Left colon (tissue), 2 donors: ENCODE data around the gene UGT1A10. TPM values are rescaled to one million over a fixed set of nuclear protein-coding genes. Genes with fewer than 3 reads are reported as not detected.
"Not testable (repeated sequence)": the region's sequence is repeated elsewhere in the genome, so short reads cannot be mapped to it uniquely, and the experiment has no call there.

ENCODE experiments used
- ATAC-seq: fragments of 200-7000 bp; cut with Tn5 transposase; one replicate; pipeline ENCODE4 v1.9.1; 2020; ENCODE audit warnings: mild to moderate bottlenecking, moderate library complexity
- DNase-seq, 2 donors: peaks; one replicate each; pipeline ENCODE4 v3.0.0-alpha.2; 2020
- intact Hi-C, 2 donors: fragments of 100-400 bp; cut with DNase I in 1 of 2; cut with micrococcal nuclease in 1 of 2; formaldehyde crosslinking; loops; one replicate each; pipeline versions ENCODE4 v1.11.2 to v1.14.0; 2022; cut with DNase I, micrococcal nuclease
- total RNA-seq, 2 donors: library from RNA; stranded (reverse); fragmentation: NEBNext Ultra II Directional; extraction: Animal tissue kit (Norgen Biotek cat#: 25700); gene quantifications; one replicate each; pipeline ENCODE4 v1.2.1, GENCODE V29; 2021
- donor health status: DM: no; HTN: no; CAD: no.
- donor health status: DM: yes; HTN: yes; CAD: no.

Gene UGT1A10
- total RNA-seq, 2 donors from 2014 or later = 84.8 to 112 TPM

DNA sequence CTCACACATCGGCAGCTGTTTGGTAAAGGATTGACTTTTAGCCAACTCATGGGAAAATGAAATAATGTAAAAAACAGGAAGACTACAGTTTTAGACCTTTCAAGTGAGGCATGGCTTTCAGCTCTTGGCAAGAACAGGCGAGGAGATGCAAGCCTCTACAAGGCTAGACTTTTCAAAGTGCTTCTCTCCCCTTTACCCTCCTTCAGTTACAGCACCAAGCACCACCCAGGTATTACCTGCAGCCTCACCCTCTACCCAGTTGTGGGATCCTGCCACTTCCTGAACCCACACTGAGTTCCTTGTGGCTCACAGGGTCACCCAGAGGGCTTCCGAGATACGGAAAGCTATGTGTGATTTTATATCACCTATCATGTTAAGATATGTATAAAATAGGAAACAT lies 14.7 kb downstream of the UGT1A10 start:
- ATAC-seq (peak; percentile 99), DNase-seq (peak; percentile 38 to 70)
- intact Hi-C loops = no loop called here

DNA sequence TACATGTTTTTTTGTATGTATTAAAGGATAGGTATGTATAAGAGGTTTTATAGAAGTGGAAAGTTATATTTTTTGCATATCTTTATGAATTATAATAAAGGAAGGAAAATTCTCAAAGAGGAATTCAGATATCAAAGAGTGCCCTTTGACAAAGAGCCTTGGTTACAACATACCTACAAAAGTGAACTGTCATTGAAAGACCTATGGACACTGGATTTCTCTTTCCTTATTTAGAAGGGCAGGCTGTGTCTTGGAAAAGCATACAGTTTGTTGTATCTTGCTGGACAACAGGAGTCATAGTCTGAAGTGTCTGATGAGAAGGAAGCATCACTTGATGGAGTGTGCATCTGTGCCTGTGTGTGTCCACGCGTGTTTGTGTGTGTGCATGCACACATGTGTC lies 15.2 kb downstream of the UGT1A10 start:
- intact Hi-C loops = no loop called here
- ATAC-seq = peak; percentile 72
- DNase-seq = no peak

DNA sequence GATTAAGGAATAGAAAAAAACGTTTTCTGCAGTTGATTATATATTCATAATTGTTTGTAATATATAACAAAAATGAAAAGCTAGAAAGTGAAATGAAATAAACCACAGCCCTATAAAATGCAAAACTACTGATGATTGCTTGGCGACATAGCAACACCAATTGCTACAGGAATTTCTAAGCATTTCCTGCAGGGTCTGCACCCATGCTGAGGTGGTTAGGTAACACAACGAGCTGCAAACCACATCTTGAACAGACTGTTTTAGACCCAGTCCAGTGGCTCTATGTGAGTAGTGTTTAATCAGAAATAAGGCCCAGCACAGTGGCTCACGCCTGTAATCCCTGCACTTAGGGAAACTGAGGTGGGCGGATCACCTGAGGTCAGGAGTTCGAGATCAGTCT lies 18.3 kb downstream of the UGT1A10 start:
- intact Hi-C loops = no loop called here
- no peak for DNase-seq
- no peak for ATAC-seq

DNA sequence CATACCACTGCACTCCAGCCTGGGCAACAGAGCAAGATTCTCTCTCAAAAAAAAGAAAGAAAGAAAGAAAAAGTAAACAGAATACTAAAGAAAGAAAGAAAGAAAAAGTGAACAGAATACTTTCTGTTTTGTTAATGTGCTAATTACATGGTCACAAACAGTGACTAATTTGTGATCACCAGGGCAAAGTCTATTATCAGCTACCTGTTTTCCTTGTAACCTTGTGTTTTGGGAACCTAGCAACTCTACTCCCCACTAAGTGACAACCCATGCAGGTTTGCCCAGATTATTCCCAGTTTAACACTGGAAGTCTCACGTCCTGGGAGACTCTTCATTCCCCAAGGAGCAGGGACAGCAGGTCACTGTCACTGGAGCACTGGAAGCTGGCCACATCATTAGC lies 18.8 kb downstream of the UGT1A10 start:
- ATAC-seq = no peak

DNA sequence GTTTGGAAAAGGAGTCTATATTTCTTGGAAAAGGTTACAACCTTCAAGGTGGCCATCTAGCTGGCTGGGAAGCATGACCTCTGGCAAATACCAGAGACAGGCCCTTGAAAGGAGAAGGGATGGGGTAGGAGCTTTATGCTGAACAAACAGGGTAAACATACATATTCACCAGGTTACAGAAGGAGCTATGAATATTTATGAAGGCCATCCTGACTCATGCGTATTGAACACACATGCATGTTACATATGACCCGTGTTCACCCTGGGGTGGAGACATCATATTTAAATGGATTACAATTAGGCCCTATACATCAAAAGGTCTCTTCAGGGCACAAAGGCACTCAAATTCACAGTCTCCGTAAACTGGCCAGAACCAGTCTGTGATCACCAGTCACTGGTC lies 19.7 kb downstream of the UGT1A10 start:
- DNase-seq, ATAC-seq, intact Hi-C loops: not testable (repeated sequence)

More for the DNA sequence above, 18.8 kb downstream of the UGT1A10 start:
- DNase-seq = no peak
- intact Hi-C loops = no loop called here

DNA sequence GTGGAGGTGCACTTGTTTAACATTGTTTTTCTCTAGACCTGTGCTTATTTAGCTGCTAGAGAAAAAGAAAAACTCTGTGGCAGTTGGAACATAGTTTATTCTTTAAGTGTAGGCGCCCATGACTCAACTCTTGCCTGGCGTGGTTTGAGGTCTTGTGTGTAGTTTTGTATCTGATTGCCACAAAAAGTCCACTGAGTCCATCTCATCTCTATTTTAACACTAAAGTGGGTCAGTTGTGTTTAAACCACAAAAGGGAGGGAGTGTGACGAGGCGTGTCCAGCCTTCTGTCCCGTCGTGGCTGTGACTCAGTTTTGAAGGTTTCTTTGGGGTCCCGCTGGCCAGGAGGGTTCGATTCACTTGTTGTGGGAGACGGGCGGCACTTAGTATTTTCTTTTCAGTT lies 20.2 kb downstream of the UGT1A10 start:
- no peak for DNase-seq
- intact Hi-C loops = no loop called here
- no peak for ATAC-seq

DNA sequence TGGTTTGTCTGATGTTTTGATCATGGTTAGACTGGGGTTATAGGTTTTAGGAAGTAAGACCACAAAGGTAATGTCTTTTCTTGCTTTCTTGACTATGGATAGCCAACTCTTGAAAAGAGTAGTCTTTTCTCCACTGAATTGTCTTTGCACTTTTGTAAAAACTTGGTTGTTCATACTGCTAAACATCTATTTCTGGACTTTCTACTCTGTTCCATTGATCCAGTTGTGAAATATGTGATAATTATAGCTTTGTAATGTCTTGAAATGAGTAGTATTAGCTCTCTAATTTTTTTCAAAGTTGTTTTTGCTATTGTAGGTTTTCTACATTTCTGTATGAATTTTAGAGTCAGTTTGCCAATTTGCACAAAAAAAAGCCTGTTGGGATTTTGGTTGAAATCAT lies 22.4 kb downstream of the UGT1A10 start:
- DNase-seq (no peak), ATAC-seq (no peak)
- intact Hi-C loops = no loop called here

DNA sequence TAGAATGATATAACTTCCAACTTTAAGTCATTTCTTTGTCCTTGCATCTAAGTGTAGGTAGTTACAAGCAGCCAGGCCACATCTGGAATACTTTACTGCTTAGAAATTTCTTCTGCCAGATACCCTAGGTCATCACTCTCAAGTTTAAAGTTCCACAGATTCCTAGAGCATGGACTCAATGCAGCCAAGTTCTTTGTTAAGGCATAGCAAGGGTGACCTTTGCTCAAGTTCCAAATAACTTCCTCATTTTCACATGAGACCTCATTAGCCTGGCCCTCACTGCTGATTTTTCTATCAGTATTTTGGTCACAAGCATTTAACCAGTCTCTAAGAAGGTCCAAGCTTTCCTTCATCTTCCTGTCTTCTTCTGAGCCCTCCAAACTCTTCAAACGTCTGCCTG lies 27.7 kb downstream of the UGT1A10 start:
- intact Hi-C loops = no loop called here
- peak; percentile 25 for ATAC-seq

DNA sequence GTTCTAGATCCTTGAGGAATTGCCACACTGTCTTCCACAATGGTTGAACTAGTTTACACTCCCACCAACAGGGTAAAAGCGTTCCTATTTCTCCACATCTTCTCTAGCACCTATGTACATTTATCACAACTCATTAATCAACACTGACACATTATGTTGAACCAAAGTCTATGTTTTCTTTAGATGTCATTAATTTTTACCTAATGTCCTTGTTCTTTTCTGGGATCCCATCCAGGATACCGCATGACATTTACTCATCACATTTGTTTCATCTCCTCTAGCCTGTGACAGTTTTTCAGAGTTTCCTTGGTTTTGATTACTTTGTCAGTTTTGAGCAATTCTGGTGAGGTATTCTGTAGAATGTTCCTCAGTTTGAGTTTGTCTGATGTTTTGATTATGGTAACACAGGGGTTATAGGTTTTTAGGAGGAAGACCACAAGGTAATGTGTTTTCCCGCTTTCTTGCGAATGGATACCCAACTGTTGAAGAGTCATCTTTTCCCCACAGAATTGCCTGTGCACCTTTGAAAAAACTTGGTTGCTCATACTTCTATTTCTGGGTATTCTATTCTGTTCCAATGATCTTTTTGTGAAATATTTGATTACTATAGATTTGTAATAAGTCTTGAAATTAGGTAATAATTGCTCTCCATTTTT lies 32.5 kb downstream of the UGT1A10 start:
- ATAC-seq = no peak
- DNase-seq = no peak
- intact Hi-C loops = no loop called here

More for the DNA sequence above, 27.7 kb downstream of the UGT1A10 start:
- no peak for DNase-seq

DNA sequence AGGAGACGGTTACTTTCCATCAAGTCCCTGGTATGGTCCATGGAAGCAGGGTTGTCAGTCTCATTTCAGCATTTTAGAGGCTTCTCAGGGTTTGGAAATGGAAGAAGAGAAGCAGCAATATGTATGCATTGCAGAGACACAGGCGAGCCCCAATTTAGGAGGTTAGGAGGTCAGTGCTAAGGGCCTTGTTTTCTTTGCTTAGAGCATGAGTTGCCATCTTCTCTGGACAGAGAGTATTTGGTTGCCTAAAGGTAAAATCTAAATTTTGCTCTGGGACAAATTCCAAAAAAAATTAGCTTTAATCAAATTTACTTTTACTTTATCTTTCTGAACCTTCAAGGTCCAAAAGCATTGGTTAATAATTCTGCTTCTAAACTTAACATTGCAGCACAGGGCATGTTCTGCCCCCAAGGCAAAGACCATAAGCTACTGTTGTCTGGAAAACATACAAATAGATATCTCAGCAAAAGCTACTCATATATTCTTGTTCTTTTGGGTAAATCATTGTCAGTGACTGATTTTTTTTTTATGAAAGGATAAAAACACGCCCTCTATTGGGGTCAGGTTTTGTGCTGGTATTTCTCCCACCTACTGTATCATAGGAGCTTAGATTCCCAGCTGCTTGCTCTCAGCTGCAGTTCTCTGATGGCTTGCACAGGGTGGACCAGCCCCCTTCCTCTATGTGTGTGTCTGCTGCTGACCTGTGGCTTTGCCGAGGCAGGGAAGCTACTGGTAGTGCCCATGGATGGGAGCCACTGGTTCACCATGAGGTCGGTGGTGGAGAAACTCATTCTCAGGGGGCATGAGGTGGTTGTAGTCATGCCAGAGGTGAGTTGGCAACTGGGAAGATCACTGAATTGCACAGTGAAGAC lies 35.3 kb downstream of the UGT1A10 start, which contains the start of gene UGT1A9:
UGT1A9 (plus strand) TSS at position 609 of the 872 bp plus-strand sequence; CDS start at position 646, 37 bp downstream.
- DNase-seq = no peak
- intact Hi-C loops = no loop called here
- ATAC-seq = no peak

DNA sequence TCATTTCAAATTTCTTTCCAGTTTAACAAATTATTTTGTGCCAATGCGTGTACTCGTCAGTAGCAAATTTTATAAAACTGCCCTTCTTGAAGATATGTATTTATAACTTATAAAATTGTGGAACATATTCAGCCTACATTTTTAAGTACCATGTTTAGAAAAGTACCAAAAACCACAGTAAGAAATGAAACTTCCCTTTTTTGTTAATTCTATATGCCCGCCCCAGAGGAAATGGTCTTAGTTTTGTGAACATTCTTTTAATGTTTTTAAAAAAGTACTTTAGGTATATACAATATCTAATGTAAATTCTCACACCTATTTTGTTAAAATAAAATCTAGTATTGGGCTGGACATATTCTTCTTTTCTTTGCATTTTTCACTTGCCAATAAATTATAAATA lies 36.6 kb downstream of the UGT1A10 start:
- intact Hi-C loops = no loop called here
- DNase-seq (no peak), ATAC-seq (no peak)

DNA sequence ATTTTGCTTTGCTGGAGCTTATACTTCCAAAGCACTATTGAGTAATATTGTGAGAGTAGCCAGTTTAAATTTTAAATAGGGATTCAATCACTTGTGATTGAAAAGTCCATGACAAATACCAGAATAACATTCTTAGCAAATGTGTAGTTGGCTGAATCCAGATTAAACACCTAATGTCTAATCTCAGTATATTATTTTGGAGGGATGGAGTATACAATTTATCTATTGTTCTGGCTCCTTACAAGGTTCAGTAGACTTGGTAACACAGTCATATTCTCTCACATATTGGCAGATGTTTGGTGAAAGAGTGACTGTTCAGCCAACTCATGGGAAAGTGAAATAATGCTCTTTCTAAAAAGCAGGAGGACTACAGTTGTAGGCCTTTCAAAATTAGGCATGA lies 37.6 kb downstream of the UGT1A10 start:
- ATAC-seq = no peak

DNA sequence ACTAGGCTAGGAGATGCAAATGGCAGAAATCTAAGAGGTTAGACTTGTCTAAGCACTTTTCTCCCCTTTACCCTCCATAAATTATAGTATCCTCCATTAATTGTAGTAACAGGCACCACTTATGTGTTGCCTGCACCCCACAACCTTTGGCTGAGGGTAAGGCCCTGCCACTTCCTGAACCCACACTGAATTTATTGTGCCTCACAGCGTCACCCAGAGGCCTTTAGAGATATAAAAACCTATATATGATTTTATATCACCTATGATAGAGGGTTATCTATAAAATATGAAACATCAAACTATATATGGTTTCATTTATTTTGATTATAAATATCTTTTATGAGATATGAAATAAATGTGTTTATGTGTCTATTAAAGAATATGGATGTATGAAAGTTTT lies 38.1 kb downstream of the UGT1A10 start:
- DNase-seq (no peak), ATAC-seq (no peak)
- intact Hi-C loops = no loop called here

More for the DNA sequence above, 37.6 kb downstream of the UGT1A10 start:
- intact Hi-C loops = no loop called here
- DNase-seq = no peak

DNA sequence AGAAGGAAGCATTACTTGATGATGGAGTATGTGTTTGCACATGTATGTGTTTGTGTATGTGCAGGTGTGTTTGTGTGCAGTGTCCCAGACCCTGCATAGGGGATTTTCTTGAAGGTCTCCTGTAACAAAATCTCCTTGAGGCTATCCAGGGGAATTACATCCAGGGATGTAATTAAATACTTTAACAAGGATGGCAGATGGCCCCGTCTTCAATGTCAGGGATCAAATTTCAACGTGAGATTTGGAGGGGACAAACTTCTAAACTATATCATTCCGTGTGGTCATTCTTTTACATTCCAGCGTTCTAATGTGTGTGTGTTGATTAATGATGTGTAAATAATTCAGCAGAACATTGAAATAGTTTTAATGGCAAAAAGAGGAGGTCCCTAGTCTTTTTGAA lies 38.7 kb downstream of the UGT1A10 start:
- DNase-seq (no peak), ATAC-seq (no peak)
- intact Hi-C loops = no loop called here

DNA sequence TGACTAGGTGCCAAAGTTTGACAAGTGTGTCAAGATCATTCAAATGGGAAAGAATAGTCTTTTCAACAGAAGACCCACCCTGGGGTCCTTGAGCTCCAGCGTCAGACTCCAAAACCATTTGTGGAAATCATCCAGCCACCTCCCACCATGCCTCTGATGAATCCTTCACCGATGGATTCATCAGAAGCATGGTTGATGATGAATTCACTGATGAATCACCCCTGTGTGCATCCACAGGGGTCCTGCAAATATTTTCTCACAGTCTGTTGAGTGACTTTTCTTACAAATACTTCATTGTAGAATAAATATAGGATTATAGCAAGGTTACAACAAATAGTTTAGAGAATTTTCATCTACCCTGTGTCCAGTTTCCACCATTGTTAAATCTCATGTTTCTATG lies 39.8 kb downstream of the UGT1A10 start:
- intact Hi-C loops = no loop called here
- ATAC-seq = no peak
- no peak for DNase-seq

DNA sequence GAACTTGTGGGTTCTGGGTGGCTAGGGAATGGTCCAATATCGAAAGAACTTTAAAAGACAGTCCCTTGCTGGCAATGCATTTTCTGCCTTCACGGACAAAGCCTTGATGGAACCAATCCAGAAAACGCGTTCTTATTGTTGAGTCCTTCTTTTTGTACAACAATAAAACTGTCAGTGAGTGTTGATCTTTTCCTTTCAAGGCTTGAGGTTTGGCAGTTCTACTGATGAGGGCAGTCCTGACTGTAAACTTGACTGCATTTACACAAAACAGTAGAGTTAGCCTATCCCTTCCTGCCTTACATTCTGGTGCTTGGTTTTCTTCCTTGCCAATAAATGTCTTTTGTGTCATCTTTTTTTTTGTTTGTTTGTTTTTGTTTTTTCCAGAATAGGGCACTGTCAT lies 42.9 kb downstream of the UGT1A10 start:
- ATAC-seq = peak; percentile 36
- no peak for DNase-seq
- intact Hi-C loops = no loop called here

DNA sequence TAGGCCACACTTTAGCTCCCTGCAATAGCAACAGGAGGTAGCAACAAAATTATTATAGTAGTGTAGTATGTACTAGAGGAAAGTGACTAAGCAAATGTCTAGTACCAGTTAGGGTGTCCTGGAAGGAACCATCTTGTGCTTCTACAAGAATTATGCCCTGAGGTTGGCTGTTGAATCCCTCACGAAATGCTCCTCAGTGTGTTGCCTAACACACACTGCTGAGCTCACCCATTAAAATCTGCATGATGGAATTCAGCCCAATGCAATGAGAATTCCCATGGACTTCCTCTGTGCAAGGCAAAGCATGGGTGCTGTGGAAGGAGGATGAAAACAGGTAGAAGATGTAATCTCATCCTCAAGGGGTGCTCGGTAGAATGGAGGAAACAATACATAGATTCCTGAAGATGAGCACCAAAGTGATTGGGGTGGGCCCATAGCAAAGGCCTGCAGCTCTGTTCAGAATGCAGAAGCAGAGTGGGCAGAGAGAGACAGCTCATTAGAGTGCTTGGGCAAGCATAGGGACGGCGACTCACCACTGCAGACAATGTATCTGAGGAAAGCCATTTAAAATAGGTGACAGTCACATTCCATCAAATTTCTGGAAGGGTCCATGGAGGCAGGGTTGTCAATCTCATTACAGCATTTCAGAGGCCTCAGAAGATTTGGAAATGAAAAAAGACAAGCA lies 44.3 kb downstream of the UGT1A10 start:
- DNase-seq (no peak), ATAC-seq (no peak)
- intact Hi-C loops = no loop called here

DNA sequence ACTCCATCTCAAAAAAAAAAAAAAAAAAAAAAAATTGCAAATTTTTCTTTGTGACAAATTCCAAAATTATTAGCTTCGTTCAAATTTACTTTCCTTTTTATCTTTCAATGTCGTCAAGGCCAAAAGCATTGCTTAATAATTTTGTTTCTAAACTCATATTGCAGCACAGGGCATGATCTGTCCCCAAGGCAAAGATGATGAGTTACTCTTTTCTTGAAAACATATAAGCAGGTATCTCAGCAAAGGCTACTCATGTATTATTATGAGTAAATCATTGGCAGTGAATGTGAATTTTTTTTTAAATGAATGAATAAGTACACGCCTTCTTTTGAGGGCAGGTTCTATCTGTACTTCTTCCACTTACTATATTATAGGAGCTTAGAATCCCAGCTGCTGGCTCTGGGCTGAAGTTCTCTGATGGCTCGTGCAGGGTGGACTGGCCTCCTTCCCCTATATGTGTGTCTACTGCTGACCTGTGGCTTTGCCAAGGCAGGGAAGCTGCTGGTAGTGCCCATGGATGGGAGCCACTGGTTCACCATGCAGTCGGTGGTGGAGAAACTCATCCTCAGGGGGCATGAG lies 45.4 kb downstream of the UGT1A10 start, which contains the start of gene UGT1A7:
UGT1A7 (plus strand) TSS at position 381 of the 579 bp plus-strand sequence; CDS start at position 418, 37 bp downstream.
- DNase-seq (no peak), ATAC-seq (no peak)
- intact Hi-C loops = no loop called here

DNA sequence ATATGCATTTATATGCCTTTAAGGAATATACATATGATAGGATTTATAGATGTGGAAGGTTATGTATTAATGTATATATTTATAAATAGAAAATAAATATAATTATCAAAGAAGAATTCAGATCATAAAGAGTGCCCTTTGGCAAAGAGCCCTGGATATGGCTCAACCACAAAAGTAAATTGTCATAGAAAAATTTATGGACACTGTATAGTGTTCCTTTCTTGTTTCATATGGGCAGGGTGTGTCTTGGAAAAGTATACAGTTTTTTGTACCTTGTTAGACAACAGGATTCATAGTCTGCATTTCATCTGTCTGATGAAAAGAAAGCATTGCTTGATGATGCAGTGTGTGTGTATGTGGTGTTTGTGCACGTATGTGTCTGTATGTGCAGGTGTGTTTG lies 48.4 kb downstream of the UGT1A10 start:
- intact Hi-C loops = no loop called here
- DNase-seq = no peak
- ATAC-seq = peak; percentile 90
